ENCODE results near the gene LPIN2.
"Not testable (repeated sequence)": the region's sequence is repeated elsewhere in the genome, so short reads cannot be mapped to it uniquely, and the experiment has no call there.

DNA sequence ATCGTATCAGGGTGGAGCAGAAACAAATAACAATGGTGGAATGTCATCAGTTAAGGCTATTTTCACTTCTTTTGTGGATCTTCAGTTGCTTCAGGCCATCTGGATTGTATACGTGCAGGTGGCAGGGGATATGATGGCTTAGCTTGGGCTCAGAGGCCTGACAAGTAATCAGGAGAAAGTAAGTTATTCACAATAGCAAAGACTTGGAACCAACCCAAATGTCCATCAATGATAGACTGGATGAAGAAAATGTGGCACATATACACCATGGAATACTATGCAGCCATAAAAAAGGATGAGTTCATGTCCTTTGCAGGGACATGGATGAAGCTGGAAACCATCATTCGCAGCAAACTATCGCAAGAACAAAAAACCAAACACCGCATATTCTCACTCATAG is 10.7 kb upstream of the LPIN2 start:
- TF ChIP-seq, protein P1, sequence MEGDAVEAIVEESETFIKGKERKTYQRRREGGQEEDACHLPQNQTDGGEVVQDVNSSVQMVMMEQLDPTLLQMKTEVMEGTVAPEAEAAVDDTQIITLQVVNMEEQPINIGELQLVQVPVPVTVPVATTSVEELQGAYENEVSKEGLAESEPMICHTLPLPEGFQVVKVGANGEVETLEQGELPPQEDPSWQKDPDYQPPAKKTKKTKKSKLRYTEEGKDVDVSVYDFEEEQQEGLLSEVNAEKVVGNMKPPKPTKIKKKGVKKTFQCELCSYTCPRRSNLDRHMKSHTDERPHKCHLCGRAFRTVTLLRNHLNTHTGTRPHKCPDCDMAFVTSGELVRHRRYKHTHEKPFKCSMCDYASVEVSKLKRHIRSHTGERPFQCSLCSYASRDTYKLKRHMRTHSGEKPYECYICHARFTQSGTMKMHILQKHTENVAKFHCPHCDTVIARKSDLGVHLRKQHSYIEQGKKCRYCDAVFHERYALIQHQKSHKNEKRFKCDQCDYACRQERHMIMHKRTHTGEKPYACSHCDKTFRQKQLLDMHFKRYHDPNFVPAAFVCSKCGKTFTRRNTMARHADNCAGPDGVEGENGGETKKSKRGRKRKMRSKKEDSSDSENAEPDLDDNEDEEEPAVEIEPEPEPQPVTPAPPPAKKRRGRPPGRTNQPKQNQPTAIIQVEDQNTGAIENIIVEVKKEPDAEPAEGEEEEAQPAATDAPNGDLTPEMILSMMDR (conservative IDR thresholded peaks at IDR 0.05; ENCODE audit: low read depth in 2 of 2) = not testable (repeated sequence)
- not testable (repeated sequence) for TF ChIP-seq EZH2 (IDR thresholded peaks at IDR 0.05; ENCODE audit: low read depth, unreplicated experiment)
- TF ChIP-seq, protein P2, sequence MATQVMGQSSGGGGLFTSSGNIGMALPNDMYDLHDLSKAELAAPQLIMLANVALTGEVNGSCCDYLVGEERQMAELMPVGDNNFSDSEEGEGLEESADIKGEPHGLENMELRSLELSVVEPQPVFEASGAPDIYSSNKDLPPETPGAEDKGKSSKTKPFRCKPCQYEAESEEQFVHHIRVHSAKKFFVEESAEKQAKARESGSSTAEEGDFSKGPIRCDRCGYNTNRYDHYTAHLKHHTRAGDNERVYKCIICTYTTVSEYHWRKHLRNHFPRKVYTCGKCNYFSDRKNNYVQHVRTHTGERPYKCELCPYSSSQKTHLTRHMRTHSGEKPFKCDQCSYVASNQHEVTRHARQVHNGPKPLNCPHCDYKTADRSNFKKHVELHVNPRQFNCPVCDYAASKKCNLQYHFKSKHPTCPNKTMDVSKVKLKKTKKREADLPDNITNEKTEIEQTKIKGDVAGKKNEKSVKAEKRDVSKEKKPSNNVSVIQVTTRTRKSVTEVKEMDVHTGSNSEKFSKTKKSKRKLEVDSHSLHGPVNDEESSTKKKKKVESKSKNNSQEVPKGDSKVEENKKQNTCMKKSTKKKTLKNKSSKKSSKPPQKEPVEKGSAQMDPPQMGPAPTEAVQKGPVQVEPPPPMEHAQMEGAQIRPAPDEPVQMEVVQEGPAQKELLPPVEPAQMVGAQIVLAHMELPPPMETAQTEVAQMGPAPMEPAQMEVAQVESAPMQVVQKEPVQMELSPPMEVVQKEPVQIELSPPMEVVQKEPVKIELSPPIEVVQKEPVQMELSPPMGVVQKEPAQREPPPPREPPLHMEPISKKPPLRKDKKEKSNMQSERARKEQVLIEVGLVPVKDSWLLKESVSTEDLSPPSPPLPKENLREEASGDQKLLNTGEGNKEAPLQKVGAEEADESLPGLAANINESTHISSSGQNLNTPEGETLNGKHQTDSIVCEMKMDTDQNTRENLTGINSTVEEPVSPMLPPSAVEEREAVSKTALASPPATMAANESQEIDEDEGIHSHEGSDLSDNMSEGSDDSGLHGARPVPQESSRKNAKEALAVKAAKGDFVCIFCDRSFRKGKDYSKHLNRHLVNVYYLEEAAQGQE (IDR thresholded peaks at IDR 0.05; ENCODE audit: unreplicated experiment) = not testable (repeated sequence)
